ENCODE results near the gene SMYD3. TPM values are rescaled to one million over a fixed set of nuclear protein-coding genes. Genes with fewer than 3 reads are reported as not detected.

Gene SMYD3
- total and polyA plus RNA-seq, 2 donors (not counting 3 experiments of a cell fraction or from before 2014, with no cell fraction given) = 16.0 to 32.1 TPM

GRCh38 chr1:245814651-245815050 lies 692.4 kb downstream of the SMYD3 start:
- Histone ChIP-seq H3K9me1 (replicated peaks; ENCODE audit: control insufficient read depth, extremely low read depth, insufficient read depth, low read length) (no peaks in the 10 kb centered on the region), H3K4me3 (replicated peaks in 1 of 3; ENCODE audit: insufficient read depth in 1 of 3, low read depth in 1 of 3, low read length in 3 of 3) (no peak overlapping the region), H3K27me3 (ENCODE audit: control insufficient read depth in 2 of 2, insufficient read depth in 2 of 2, low read length in 2 of 2) (no peaks in the 10 kb centered on the region), H3K9ac (replicated peaks; ENCODE audit: extremely low read depth, insufficient read depth, low read length) (no peak overlapping the region), H2AFZ (ENCODE audit: low read depth, low read length) (no peak overlapping the region), H3K36me3 (ENCODE audit: control insufficient read depth in 2 of 2, extremely low read depth in 1 of 2, insufficient read depth in 2 of 2, low read length in 2 of 2) (no peaks in the 10 kb centered on the region), H4K20me1 (replicated peaks; ENCODE audit: control insufficient read depth, extremely low read depth, insufficient read depth, low read length) (no peaks in the 10 kb centered on the region), H3K4me2 (ENCODE audit: insufficient read depth, low read length) (no peak overlapping the region), H3K4me1 (ENCODE audit: control insufficient read depth, extremely low read depth, insufficient read depth, low read length) (no peaks in the 10 kb centered on the region), H3K27ac (ENCODE audit: insufficient read depth, low read depth, low read length) (no peak overlapping the region), H3K79me2 (ENCODE audit: control insufficient read depth, insufficient read depth, low read length) (no peaks in the 10 kb centered on the region), H3K9me3 (replicated peaks; ENCODE audit: control insufficient read depth, insufficient read depth, low read length) (no peaks in the 10 kb centered on the region)
- DNase-seq (ENCODE audit: low read depth, low spot score) (no peak), FAIRE-seq (no peak)
- TF ChIP-seq EZH2 (IDR thresholded peaks at IDR 0.05; ENCODE audit: borderline replicate concordance, low read depth, low read length, severe bottlenecking) = no peak
- TF ChIP-seq MYC (IDR thresholded peaks at IDR 0.05; ENCODE audit: low read depth, low read length) = no peak
- dilution Hi-C loops (cut with MboI; ENCODE audit: extremely low pct_ligation_motif_present, low sequenced_read_pairs) = no loop called here
- BruUV-seq (replicated peaks) = no TSS peak
- ChIA-PET POLR2A (no interaction called here), CTCF (interaction anchor here (0.9 to 1.6 kb wide), 2 partner anchors 15 to 19 kb away, joined by 3 to 5 read pairs; no protein-coding TSS in a partner anchor)
- intact Hi-C loops (cut with micrococcal nuclease) = no loop called here

GRCh38 chr1:245812278-245812677 lies 694.8 kb downstream of the SMYD3 start:
- no peak overlapping the region for H3K4me2 ChIP-seq (ENCODE audit: insufficient read depth, low read length)
- H3K79me2 ChIP-seq (ENCODE audit: control insufficient read depth, insufficient read depth, low read length) = no peaks in the 10 kb centered on the region
- H3K4me1 ChIP-seq (ENCODE audit: control insufficient read depth, extremely low read depth, insufficient read depth, low read length) = no peaks in the 10 kb centered on the region
- no peak overlapping the region for H3K4me3 ChIP-seq (replicated peaks in 1 of 3; ENCODE audit: insufficient read depth in 1 of 3, low read depth in 1 of 3, low read length in 3 of 3)
- no peaks in the 10 kb centered on the region for H3K9me1 ChIP-seq (replicated peaks; ENCODE audit: control insufficient read depth, extremely low read depth, insufficient read depth, low read length)
- H3K9ac ChIP-seq (replicated peaks; ENCODE audit: extremely low read depth, insufficient read depth, low read length) = no peak overlapping the region
- dilution Hi-C loops (cut with MboI; ENCODE audit: extremely low pct_ligation_motif_present, low sequenced_read_pairs) = no loop called here
- ChIA-PET CTCF (no interaction called here), POLR2A (no interaction called here)
- no peak for TF ChIP-seq JUN (IDR thresholded peaks at IDR 0.05; ENCODE audit: borderline replicate concordance, insufficient read depth, insufficient read length, low read depth)
- TF ChIP-seq, protein P1, sequence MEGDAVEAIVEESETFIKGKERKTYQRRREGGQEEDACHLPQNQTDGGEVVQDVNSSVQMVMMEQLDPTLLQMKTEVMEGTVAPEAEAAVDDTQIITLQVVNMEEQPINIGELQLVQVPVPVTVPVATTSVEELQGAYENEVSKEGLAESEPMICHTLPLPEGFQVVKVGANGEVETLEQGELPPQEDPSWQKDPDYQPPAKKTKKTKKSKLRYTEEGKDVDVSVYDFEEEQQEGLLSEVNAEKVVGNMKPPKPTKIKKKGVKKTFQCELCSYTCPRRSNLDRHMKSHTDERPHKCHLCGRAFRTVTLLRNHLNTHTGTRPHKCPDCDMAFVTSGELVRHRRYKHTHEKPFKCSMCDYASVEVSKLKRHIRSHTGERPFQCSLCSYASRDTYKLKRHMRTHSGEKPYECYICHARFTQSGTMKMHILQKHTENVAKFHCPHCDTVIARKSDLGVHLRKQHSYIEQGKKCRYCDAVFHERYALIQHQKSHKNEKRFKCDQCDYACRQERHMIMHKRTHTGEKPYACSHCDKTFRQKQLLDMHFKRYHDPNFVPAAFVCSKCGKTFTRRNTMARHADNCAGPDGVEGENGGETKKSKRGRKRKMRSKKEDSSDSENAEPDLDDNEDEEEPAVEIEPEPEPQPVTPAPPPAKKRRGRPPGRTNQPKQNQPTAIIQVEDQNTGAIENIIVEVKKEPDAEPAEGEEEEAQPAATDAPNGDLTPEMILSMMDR (IDR thresholded peaks at IDR 0.05; ENCODE audit: extremely low read depth in 1 of 2, insufficient read depth in 1 of 2, low read depth in 1 of 2, low read length in 2 of 2) = no peak
- TF ChIP-seq POLR2A (IDR thresholded peaks at IDR 0.05; ENCODE audit: low read depth, low read length) = no peak
- TF ChIP-seq MYC (IDR thresholded peaks at IDR 0.05; ENCODE audit: low read depth, low read length) = no peak
- no peak for TF ChIP-seq EZH2 (IDR thresholded peaks at IDR 0.05; ENCODE audit: borderline replicate concordance, low read depth, low read length, severe bottlenecking)
- TF ChIP-seq FOS (IDR thresholded peaks at IDR 0.05; ENCODE audit: borderline replicate concordance, insufficient read depth, low read length) = no peak
- TF ChIP-seq MAX (IDR thresholded peaks at IDR 0.05; ENCODE audit: insufficient read depth, insufficient read length) = no peak
- no peak for TF ChIP-seq GATA2 (IDR thresholded peaks at IDR 0.05; ENCODE audit: insufficient read depth, insufficient read length, low read depth, low read length)
- no peak for TF ChIP-seq POLR2AphosphoS5 (IDR thresholded peaks at IDR 0.05; ENCODE audit: insufficient read depth, low read depth, low read length)
- intact Hi-C loops (cut with micrococcal nuclease) = no loop called here
- no peaks in the 10 kb centered on the region for H3K27me3 ChIP-seq (ENCODE audit: control insufficient read depth in 2 of 2, insufficient read depth in 2 of 2, low read length in 2 of 2)
- no peaks in the 10 kb centered on the region for H3K9me3 ChIP-seq (replicated peaks; ENCODE audit: control insufficient read depth, insufficient read depth, low read length)
- DNase-seq (ENCODE audit: low read depth, low spot score) (no peak), FAIRE-seq (no peak)
- H3K36me3 ChIP-seq (ENCODE audit: control insufficient read depth in 2 of 2, extremely low read depth in 1 of 2, insufficient read depth in 2 of 2, low read length in 2 of 2) = no peaks in the 10 kb centered on the region
- H2AFZ ChIP-seq (ENCODE audit: low read depth, low read length) = no peak overlapping the region
- no peaks in the 10 kb centered on the region for H4K20me1 ChIP-seq (replicated peaks; ENCODE audit: control insufficient read depth, extremely low read depth, insufficient read depth, low read length)
- BruUV-seq (replicated peaks) = no TSS peak
- no peak overlapping the region for H3K27ac ChIP-seq (ENCODE audit: insufficient read depth, low read depth, low read length)
